Measurements from ENCODE around the gene ANK2. TPM values are rescaled to one million over a fixed set of nuclear protein-coding genes. Genes with fewer than 3 reads are reported as not detected.

Gene ANK2
- total and polyA plus RNA-seq, 10 donors = 5.3 to 158 (median 72.9) TPM

GRCh38 chr4:113077575-113077974 is 28.1 kb downstream of the ANK2 start:
- no peaks in the 10 kb centered on the region for H3K9me3 ChIP-seq
- no peaks in the 10 kb centered on the region for H3K4me1 ChIP-seq
- no peak overlapping the region for H3K4me3 ChIP-seq
- TF ChIP-seq POLR2A (IDR thresholded peaks at IDR 0.05) (no peak), POLR2AphosphoS5 (IDR thresholded peaks at IDR 0.05) (no peak)
- TF ChIP-seq, protein P1, sequence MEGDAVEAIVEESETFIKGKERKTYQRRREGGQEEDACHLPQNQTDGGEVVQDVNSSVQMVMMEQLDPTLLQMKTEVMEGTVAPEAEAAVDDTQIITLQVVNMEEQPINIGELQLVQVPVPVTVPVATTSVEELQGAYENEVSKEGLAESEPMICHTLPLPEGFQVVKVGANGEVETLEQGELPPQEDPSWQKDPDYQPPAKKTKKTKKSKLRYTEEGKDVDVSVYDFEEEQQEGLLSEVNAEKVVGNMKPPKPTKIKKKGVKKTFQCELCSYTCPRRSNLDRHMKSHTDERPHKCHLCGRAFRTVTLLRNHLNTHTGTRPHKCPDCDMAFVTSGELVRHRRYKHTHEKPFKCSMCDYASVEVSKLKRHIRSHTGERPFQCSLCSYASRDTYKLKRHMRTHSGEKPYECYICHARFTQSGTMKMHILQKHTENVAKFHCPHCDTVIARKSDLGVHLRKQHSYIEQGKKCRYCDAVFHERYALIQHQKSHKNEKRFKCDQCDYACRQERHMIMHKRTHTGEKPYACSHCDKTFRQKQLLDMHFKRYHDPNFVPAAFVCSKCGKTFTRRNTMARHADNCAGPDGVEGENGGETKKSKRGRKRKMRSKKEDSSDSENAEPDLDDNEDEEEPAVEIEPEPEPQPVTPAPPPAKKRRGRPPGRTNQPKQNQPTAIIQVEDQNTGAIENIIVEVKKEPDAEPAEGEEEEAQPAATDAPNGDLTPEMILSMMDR (IDR thresholded peaks at IDR 0.05 in 8 of 11, conservative IDR thresholded peaks at IDR 0.05 in 3 of 11) = no peak
- H3K27ac ChIP-seq = no peak overlapping the region
- H3K36me3 ChIP-seq = no peaks in the 10 kb centered on the region
- no peaks in the 10 kb centered on the region for H3K27me3 ChIP-seq (replicated peaks in 1 of 7)
- WGBS, 5 donors = 59 to 81% (median 73%) methylated on average over 1 of the region's 1 CpG
- intact Hi-C loops (cut with DNase I; ENCODE audit: low total_unique reads) = no loop called here
- DNase-seq = no peak

DNA sequence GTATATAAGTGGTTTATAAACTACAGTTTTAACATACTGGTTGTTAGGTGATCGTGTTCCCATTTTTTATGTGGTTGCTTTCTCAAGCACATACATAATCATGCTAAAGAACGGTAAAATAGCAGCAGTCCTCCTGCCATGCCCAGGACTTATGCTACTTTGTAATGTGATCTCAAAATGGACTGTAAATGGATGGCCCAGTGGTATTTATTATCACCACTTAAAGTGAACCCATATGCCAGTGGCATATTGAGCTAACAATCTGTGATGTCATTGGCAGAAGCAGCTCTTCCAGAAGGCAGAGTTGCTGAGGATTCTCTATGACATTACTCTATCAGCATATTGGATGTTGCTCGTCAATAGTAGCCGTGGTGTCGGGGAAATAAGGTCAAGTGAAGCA is 28.6 kb downstream of the ANK2 start:
- no peak for DNase-seq
- H3K36me3 ChIP-seq = no peaks in the 10 kb centered on the region

DNA sequence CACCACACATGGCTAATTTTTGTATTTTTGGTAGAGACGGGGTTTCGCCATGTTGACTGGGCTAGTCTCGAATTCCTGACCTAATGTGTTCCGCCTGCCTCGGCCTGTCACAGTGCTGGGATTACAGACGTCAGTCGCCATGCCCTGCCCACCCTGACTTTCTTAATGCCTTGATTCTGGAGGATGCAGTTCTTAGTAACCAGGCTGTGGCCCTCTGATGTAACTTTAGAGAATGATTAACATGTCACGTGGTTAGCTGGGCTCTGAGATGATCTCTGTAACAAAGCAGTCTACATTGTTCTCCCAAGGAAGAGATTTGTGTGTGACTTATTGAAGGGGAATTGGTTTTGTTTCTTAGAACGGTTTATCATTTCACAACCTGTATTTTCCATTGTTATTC is 30.6 kb downstream of the ANK2 start:
- Histone ChIP-seq H3K27me3 (replicated peaks in 1 of 7) (no peaks in the 10 kb centered on the region), H3K36me3 (no peaks in the 10 kb centered on the region), H3K4me1 (no peaks in the 10 kb centered on the region), H3K9me3 (no peaks in the 10 kb centered on the region), H3K27ac (no peak overlapping the region), H3K4me3 (no peak overlapping the region)
- intact Hi-C loops (cut with DNase I; ENCODE audit: low total_unique reads) = no loop called here
- 88 to 92% (median 91%) methylated on average over 9 of the region's 9 CpGs for WGBS, 5 donors
- TF ChIP-seq, protein P1 (IDR thresholded peaks at IDR 0.05 in 8 of 11, conservative IDR thresholded peaks at IDR 0.05 in 3 of 11) = no peak
- no peak for TF ChIP-seq POLR2AphosphoS5 (IDR thresholded peaks at IDR 0.05)
- no peak for TF ChIP-seq POLR2A (IDR thresholded peaks at IDR 0.05)
- no peak for DNase-seq

More for the DNA sequence above, 28.6 kb downstream of the ANK2 start:
- Histone ChIP-seq H3K9me3 (no peaks in the 10 kb centered on the region), H3K4me3 (no peak overlapping the region), H3K4me1 (no peaks in the 10 kb centered on the region), H3K27me3 (replicated peaks in 1 of 7) (no peaks in the 10 kb centered on the region), H3K27ac (no peak overlapping the region)
- intact Hi-C loops (cut with DNase I; ENCODE audit: low total_unique reads) = no loop called here
- TF ChIP-seq POLR2A (IDR thresholded peaks at IDR 0.05) = no peak
- TF ChIP-seq, protein P1 (IDR thresholded peaks at IDR 0.05 in 8 of 11, conservative IDR thresholded peaks at IDR 0.05 in 3 of 11) = no peak
- TF ChIP-seq POLR2AphosphoS5 (IDR thresholded peaks at IDR 0.05) = no peak
- WGBS, 5 donors = 87 to 97% (median 88%) methylated on average over 5 of the region's 5 CpGs

- no peak for TF ChIP-seq POLR2A (IDR thresholded peaks at IDR 0.05)
- TF ChIP-seq POLR2AphosphoS5 (IDR thresholded peaks at IDR 0.05) = no peak
- TF ChIP-seq, protein P1 (IDR thresholded peaks at IDR 0.05 in 8 of 11, conservative IDR thresholded peaks at IDR 0.05 in 3 of 11) = no peak
- H3K36me3 ChIP-seq = no peaks in the 10 kb centered on the region
- no peaks in the 10 kb centered on the region for H3K27me3 ChIP-seq (replicated peaks in 1 of 7)
- no peaks in the 10 kb centered on the region for H3K4me1 ChIP-seq
- 43 to 80% (median 60%) methylated on average over 2 of the region's 2 CpGs for WGBS, 5 donors
- H3K27ac ChIP-seq = no peak overlapping the region
- H3K9me3 ChIP-seq = no peaks in the 10 kb centered on the region
- DNase-seq = no peak
- H3K4me3 ChIP-seq = no peak overlapping the region
- intact Hi-C loops (cut with DNase I; ENCODE audit: low total_unique reads) = no loop called here
Measured at GRCh38 chr4:113080624-113081023, 31.2 kb downstream of the ANK2 start.
